Cardiac septum (tissue), 1 donor: Measurements from ENCODE around the gene MDN1. TPM values are rescaled to one million over a fixed set of nuclear protein-coding genes. Genes with fewer than 3 reads are reported as not detected.

Source experiments
- DNase-seq: peaks from one replicate; pipeline ENCODE4 v3.0.0-alpha.2; 2020; ENCODE audit warnings: low spot score
- intact Hi-C: fragments of 100-400 bp; cut with DNase I; formaldehyde crosslinking; loops from one replicate; pipeline ENCODE4 v1.14.0; 2022
- total RNA-seq: library from RNA; stranded (reverse); fragmentation: NEBNext Ultra II Directional; extraction: Animal tissue kit (Norgen Biotek cat#: 25700); gene quantifications from one replicate; pipeline ENCODE4 v1.2.1, GENCODE V29; 2021
- donor health status: DM: no; HTN: no; CAD: no.

The MDN1 gene
- total RNA-seq, 1 donor from 2014 or later, result 21.1 TPM

DNA sequence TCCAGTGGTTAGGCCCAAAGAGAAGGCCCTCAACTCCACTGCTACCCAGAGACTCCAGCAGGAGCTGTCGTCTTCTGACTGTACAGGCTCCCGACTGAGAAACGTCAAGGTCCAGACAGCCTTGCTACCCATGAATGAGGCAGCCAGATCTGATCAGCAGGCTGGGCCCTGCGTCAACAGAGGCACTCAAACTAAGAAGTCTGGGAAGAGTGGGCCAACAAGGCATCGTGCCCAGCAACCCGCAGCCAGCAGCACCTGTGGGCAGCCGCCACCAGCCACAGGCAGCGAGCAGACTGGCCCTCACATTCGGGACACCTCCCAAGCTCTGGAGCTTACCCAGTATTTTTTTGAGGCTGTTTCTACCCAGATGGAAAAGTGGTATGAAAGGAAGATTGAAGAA is 189.1 kb downstream of the MDN1 start:
- intact Hi-C loops, result no loop called here
- DNase-seq, result no peak

GRCh38 chr6:89623749-89624148 is 195.8 kb downstream of the MDN1 start:
- DNase-seq, result no peak
- intact Hi-C loops, result no loop called here

- intact Hi-C loops, result no loop called here
- no peak for DNase-seq
Observed at GRCh38 chr6:89619567-89619966, 200.0 kb downstream of the MDN1 start.

- intact Hi-C loops, result no loop called here
- peak; percentile 43 for DNase-seq
Observed at GRCh38 chr6:89618026-89618425, 201.6 kb downstream of the MDN1 start.

- no peak for DNase-seq
- intact Hi-C loops, result no loop called here
Observed at GRCh38 chr6:89616531-89616930, 203.1 kb downstream of the MDN1 start.

DNA sequence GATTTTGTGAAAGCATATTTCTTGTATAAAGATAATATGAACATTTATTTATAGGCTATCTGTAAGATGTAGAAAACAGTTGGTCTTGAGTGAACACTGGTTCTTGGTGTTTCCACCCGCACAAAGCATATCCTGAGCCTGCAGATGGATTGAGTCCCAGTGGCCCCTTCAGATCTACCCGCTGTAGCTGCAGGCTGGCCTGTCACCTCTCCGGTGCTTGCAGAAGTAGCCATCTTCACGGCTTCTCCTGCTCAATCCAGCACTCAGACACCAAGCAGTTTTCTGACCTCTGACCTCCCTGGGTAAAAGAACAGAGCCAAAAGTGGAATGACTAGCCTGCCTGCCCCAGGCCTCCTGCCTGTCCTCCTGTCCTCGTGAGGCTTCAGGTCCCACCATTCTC is 203.7 kb downstream of the MDN1 start:
- peak; percentile 35 for DNase-seq
- intact Hi-C loops, result no loop called here

DNA sequence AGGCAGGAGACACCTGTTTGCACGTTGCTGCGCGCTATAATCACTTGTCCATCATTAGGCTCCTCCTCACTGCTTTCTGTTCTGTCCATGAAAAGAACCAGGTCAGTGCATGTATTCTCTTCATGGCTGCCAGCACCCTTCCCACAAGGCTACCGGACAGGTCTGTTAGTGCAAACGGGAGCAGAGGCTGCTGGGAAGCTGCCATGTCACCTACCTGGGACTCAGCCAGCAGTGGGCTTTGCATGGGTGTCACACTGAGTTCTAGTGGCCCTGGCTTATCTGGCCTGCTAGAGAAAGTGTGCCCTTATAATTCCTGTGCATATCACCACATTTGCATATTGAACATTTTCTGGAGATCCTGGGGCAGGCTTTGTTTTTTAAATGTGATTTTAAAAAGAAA is 205.8 kb downstream of the MDN1 start:
- no peak for DNase-seq
- intact Hi-C loops, result no loop called here

DNA sequence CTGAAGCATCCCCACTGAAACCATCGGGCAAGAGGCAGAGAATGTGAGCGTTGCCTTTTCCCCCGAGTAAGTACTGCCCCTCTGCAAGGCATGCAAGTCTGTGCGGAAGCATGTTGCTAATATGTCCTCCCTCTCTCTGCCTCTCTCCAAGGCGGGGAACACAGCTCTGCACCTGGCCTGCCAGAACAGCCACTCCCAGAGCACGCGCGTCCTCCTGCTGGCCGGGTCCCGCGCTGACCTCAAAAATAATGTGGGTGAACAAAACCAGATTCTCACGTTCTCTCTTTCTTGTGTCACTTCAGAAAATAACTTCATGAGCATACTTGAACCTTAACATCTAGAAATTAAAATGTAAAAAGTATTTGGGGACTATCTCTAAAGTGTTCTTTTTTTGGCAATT is 207.5 kb downstream of the MDN1 start:
- no peak for DNase-seq
- intact Hi-C loops, result no loop called here

GRCh38 chr6:89611666-89612065 is 207.9 kb downstream of the MDN1 start:
- intact Hi-C loops, result no loop called here
- DNase-seq, result no peak

DNA sequence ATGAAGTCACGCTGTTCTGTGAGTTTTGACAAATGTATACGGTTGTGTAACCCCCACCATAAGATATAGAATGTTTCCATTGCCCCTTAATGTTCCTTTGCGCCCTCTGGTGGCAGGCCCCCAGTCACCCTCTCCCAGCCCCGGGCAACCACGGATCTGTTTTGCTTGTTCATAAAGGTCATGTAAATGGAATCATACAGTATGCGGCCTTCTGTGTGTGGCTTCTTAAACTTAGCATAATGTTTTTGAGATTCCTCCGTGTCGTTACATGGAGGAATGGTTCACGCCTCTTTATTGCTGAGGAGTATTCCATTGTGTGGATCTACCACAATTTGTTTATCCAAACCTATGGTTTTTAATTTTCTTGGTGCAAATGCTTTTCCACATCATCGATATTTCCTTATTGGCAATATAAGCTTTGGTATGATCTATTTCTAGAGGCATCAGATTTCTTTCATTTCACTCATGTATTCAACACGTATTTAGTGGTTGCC is 209.4 kb downstream of the MDN1 start:
- peak; percentile 86 for DNase-seq
- intact Hi-C loops, result loop anchor here (1.0 kb wide), 1 partner anchor 178 kb away; no protein-coding TSS in a partner anchor

DNA sequence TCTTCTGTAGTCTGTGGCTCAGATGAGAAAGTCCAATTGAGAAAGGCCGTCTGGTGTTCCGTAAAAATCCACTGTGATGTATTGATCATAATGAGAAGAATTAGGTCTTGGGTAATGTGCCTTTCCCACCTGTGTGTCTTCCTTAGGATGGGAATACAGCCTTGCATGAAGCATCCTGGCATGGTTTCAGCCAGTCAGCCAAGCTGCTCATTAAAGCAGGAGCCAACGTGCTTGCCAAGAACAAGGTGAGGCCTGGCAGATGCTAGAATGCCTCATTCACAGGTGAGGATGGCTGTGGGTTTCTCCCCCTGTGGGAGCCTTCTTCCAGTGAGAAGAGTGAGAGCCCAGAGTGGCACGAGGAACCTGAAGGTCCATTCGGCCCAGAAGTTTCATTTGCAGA is 213.7 kb downstream of the MDN1 start:
- DNase-seq, result no peak
- intact Hi-C loops, result no loop called here

GRCh38 chr6:89604653-89605052 is 214.9 kb downstream of the MDN1 start:
- DNase-seq, result no peak
- intact Hi-C loops, result no loop called here

DNA sequence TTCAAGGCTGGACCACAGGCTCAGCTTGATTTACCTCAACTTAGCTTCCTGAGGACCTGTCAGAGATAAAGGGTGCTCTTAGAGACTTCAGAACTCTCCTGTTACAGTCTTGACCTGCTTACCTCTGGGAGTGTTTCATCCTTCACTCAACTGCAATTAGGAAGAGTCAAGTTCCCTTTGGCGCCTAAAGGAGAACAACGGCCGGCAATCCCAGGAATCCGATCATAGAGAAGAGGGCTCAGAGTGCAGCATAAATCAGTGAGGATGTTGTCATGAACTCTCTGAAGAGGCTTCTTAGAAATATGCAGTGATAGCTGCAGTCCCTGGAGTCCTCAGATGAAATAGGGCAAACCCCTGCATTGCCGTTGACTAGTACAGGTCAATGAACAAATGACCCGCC is 217.4 kb downstream of the MDN1 start:
- intact Hi-C loops, result no loop called here
- DNase-seq, result no peak

DNA sequence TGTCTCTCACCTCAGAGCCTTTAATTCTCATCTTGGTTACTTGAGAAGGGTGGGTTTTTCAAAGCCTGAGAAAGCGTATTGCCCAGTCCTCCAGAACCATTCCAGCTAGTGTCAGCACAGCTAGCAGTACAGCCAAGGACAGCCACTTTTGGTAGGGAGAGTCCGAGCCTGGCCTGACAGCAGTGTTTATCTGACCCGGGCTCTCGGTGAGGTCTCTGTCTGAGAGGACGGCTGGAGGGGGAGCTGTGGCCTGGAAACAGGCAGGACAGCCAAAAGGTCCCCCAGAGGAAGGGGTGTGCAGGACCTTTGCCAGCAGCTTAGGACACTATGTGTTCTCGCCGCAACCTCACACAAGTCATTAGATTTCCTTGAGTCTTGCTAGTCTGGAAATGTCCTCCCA is 219.9 kb downstream of the MDN1 start:
- DNase-seq, result no peak
- intact Hi-C loops, result no loop called here

DNA sequence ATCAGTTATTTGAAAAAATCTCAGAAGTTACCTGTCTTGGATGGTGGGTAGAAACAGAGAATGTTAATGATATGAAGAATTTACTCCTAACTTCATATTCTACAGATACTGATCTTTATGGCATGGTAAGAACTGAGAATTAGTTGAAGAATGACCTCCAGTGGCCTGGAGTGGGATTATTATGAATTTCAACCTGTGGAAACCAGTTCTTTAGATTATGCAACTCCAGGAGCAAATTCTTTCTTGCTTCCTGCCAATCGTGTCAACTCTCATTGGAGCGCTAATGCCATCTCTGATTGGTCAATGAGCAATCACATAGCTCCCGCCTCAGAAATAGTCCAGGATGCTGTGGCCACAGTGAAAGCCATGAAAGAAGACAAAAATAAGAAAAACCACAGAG is 221.6 kb downstream of the MDN1 start:
- intact Hi-C loops, result no loop called here
- DNase-seq, result no peak

- no peak for DNase-seq
- intact Hi-C loops, result no loop called here
Observed at GRCh38 chr6:89597372-89597771, 222.2 kb downstream of the MDN1 start.

GRCh38 chr6:89596484-89596883 is 223.1 kb downstream of the MDN1 start:
- no peak for DNase-seq
- intact Hi-C loops, result no loop called here

- intact Hi-C loops, result no loop called here
- DNase-seq, result no peak
Observed at GRCh38 chr6:89596056-89596455, 223.5 kb downstream of the MDN1 start.

Other genes starting within 250 kb of the MDN1 start
- gene LYRM2, start 181.0 kb downstream of the MDN1 start, total RNA-seq, result 36.2 TPM
- gene CASP8AP2, start 10.1 kb upstream of the MDN1 start, total RNA-seq, result 11.6 TPM
- gene GJA10, start 74.7 kb upstream of the MDN1 start, total RNA-seq, result not detected